HG03457 (cell line): ENCODE results near the gene EXOC2.

Source experiments
- ATAC-seq: cut with Tn5 transposase; IDR thresholded peaks from one replicate; pipeline ENCODE4 v1.9.1; 2021; ENCODE audit warnings: moderate number of reproducible peaks; ENCODE audit not compliant: unreplicated experiment

EXOC2 gene

GRCh38 chr6:692858-693722, at the start of gene EXOC2:
TSS of gene EXOC2 (minus strand) at chr6:693139. CDS start at chr6:637818, 55,321 bp downstream.
- ATAC-seq: peak; percentile 70

- no peak for ATAC-seq
These were observed 48.7 kb upstream of the EXOC2 start for GRCh38 chr6:741410-742339.

- ATAC-seq: no peak
These were observed 43.9 kb upstream of the EXOC2 start for GRCh38 chr6:736657-737446.

GRCh38 chr6:733431-734219, 40.7 kb upstream of the EXOC2 start:
- ATAC-seq: no peak

GRCh38 chr6:731924-732323, 39.0 kb upstream of the EXOC2 start:
- ATAC-seq: no peak

- no peak for ATAC-seq
These were observed 36.8 kb upstream of the EXOC2 start for GRCh38 chr6:729606-730320.

GRCh38 chr6:727856-728255, 34.9 kb upstream of the EXOC2 start:
- ATAC-seq: no peak

GRCh38 chr6:723540-723939, 30.6 kb upstream of the EXOC2 start:
- no peak for ATAC-seq

GRCh38 chr6:722608-723007, 29.7 kb upstream of the EXOC2 start:
- no peak for ATAC-seq

GRCh38 chr6:722077-722524, 29.2 kb upstream of the EXOC2 start:
- peak; percentile 65 for ATAC-seq

- no peak for ATAC-seq
These were observed 25.4 kb upstream of the EXOC2 start for GRCh38 chr6:718345-718744.

GRCh38 chr6:717135-717534, 24.2 kb upstream of the EXOC2 start:
- no peak for ATAC-seq

- no peak for ATAC-seq
These were observed 23.0 kb upstream of the EXOC2 start for GRCh38 chr6:715709-716491.

GRCh38 chr6:714100-714499, 21.2 kb upstream of the EXOC2 start:
- ATAC-seq: no peak

GRCh38 chr6:713351-713750, 20.4 kb upstream of the EXOC2 start:
- no peak for ATAC-seq

GRCh38 chr6:712805-713204, 19.9 kb upstream of the EXOC2 start:
- ATAC-seq: no peak

- ATAC-seq: no peak
These were observed 19.0 kb upstream of the EXOC2 start for GRCh38 chr6:711925-712324.
